HL-60 (cell line): ENCODE data around the gene TXLNA.

Experiments
- CTCF ChIP-seq: IDR thresholded peaks from one replicate; pipeline ENCODE4 v1.5.1; 2011; ENCODE audit warnings: low read length, control low read depth, inconsistent platforms; ENCODE audit not compliant: insufficient read depth
- GABPA ChIP-seq: IDR thresholded peaks from 2 replicates; pipeline ENCODE4 v1.6.1; 2012; ENCODE audit warnings: low read depth
- POLR2AphosphoS5 ChIP-seq: IDR thresholded peaks from 2 replicates; pipeline ENCODE4 v1.6.1; 2012; ENCODE audit warnings: low read depth

DNA sequence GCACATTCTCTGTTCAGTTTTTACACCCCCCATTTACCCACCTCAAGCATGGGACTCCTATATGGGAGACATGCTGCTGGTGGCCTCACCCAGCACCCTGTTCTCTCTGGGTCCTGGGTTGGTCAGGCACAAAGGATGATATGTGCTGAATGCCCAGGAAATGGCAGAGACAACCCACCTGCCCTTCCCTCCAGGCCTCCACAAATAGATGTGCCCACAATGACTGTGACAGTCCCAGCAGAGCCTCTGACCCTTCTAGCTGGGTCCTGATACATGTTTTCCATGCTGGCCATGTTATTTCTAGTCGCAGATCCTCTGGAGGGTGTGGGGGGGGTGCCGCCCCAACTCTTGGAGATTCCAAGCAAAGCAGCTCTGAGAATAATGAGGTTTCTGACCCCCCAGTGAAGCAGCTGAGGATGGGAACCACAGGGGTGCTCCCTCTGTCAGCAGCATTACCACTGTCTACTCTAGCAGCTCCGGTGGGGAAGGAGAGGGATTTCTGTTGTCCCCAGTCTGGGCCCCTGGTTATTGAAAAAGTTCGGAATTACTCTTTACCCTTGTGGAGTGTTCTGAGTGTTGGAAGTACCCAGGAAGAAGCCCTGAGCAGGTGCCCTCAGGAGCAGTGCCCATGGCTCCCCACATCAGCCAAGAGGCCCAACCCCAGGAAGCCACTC lies 19.7 kb downstream of the TXLNA start:
- no peak for TF ChIP-seq CTCF
- no peak for TF ChIP-seq POLR2AphosphoS5
- TF ChIP-seq GABPA = no peak
